ENCODE results near the gene IGSF9.

Gene IGSF9

GRCh38 chr1:159892944-159893343 is 52.5 kb downstream of the IGSF9 start:
- no peaks in the 10 kb centered on the region for H3K9me3 ChIP-seq (ENCODE audit: insufficient read depth, low read length)
- no peaks in the 10 kb centered on the region for H4K20me1 ChIP-seq (ENCODE audit: insufficient read depth, low read length)
- no peaks in the 10 kb centered on the region for H3K36me3 ChIP-seq (replicated peaks; ENCODE audit: low read depth, low read length)
- H3K4me3 ChIP-seq (ENCODE audit: low read length), result no peak overlapping the region
- H3K4me1 ChIP-seq (ENCODE audit: low read length), result peaks cover 37% of the 10 kb centered on the region
- peaks cover 19% of the 10 kb centered on the region; the same call in 1 of the 2 replicates for H3K27me3 ChIP-seq (ENCODE audit: low read depth, low read length)
- TF ChIP-seq CTCF (IDR thresholded peaks at IDR 0.05; ENCODE audit: low read depth, low read length), result peak; percentile 45
- TF ChIP-seq EZH2phosphoT487 (IDR thresholded peaks at IDR 0.05; ENCODE audit: low read depth), result no peak
- H3K79me2 ChIP-seq (ENCODE audit: low read length), result no peaks in the 10 kb centered on the region
- H3K4me2 ChIP-seq (ENCODE audit: low read length), result no peak overlapping the region
- H2AFZ ChIP-seq (ENCODE audit: low read depth, low read length), result no peak overlapping the region
- H3K27ac ChIP-seq (ENCODE audit: low read length), result no peak overlapping the region
- no peak overlapping the region for H3K9ac ChIP-seq (ENCODE audit: low read length)

- H3K9ac ChIP-seq (ENCODE audit: low read length), result no peak overlapping the region
- no peak overlapping the region for H3K4me3 ChIP-seq (ENCODE audit: low read length)
- no peaks in the 10 kb centered on the region for H4K20me1 ChIP-seq (ENCODE audit: insufficient read depth, low read length)
- H3K4me1 ChIP-seq (ENCODE audit: low read length), result peaks cover 41% of the 10 kb centered on the region
- H3K9me3 ChIP-seq (ENCODE audit: insufficient read depth, low read length), result no peaks in the 10 kb centered on the region
- peaks cover 19% of the 10 kb centered on the region; the same call in 1 of the 2 replicates for H3K27me3 ChIP-seq (ENCODE audit: low read depth, low read length)
- no peak overlapping the region for H2AFZ ChIP-seq (ENCODE audit: low read depth, low read length)
- H3K4me2 ChIP-seq (ENCODE audit: low read length), result no peak overlapping the region
- no peaks in the 10 kb centered on the region for H3K79me2 ChIP-seq (ENCODE audit: low read length)
- H3K36me3 ChIP-seq (replicated peaks; ENCODE audit: low read depth, low read length), result no peaks in the 10 kb centered on the region
- TF ChIP-seq EZH2phosphoT487 (IDR thresholded peaks at IDR 0.05; ENCODE audit: low read depth) (no peak), CTCF (IDR thresholded peaks at IDR 0.05; ENCODE audit: low read depth, low read length) (peak; percentile 100)
- no peak overlapping the region for H3K27ac ChIP-seq (ENCODE audit: low read length)
Measured at GRCh38 chr1:159891275-159892157, 53.9 kb downstream of the IGSF9 start.

GRCh38 chr1:159890390-159890789 is 55.0 kb downstream of the IGSF9 start:
- no peaks in the 10 kb centered on the region for H3K79me2 ChIP-seq (ENCODE audit: low read length)
- H3K36me3 ChIP-seq (replicated peaks; ENCODE audit: low read depth, low read length), result no peaks in the 10 kb centered on the region
- peak overlapping the region; percentile 50 for H3K4me3 ChIP-seq (ENCODE audit: low read length)
- H3K9ac ChIP-seq (ENCODE audit: low read length), result peak overlapping the region; percentile 48; the same call in 1 of the 2 replicates
- TF ChIP-seq CTCF (IDR thresholded peaks at IDR 0.05; ENCODE audit: low read depth, low read length) (no peak), EZH2phosphoT487 (IDR thresholded peaks at IDR 0.05; ENCODE audit: low read depth) (no peak)
- H3K27ac ChIP-seq (ENCODE audit: low read length), result peak overlapping the region; percentile 5; the same call in 1 of the 2 replicates
- H3K27me3 ChIP-seq (ENCODE audit: low read depth, low read length), result peaks cover 9% of the 10 kb centered on the region; the same call in 1 of the 2 replicates
- peak overlapping the region; percentile 83 for H3K4me2 ChIP-seq (ENCODE audit: low read length)
- no peaks in the 10 kb centered on the region for H4K20me1 ChIP-seq (ENCODE audit: insufficient read depth, low read length)
- no peak overlapping the region for H2AFZ ChIP-seq (ENCODE audit: low read depth, low read length)
- H3K9me3 ChIP-seq (ENCODE audit: insufficient read depth, low read length), result no peaks in the 10 kb centered on the region
- H3K4me1 ChIP-seq (ENCODE audit: low read length), result peaks cover 41% of the 10 kb centered on the region

- peak overlapping the region; percentile 50 for H3K4me3 ChIP-seq (ENCODE audit: low read length)
- H3K27ac ChIP-seq (ENCODE audit: low read length), result peak overlapping the region; percentile 54
- H4K20me1 ChIP-seq (ENCODE audit: insufficient read depth, low read length), result no peaks in the 10 kb centered on the region
- peaks cover 41% of the 10 kb centered on the region for H3K4me1 ChIP-seq (ENCODE audit: low read length)
- H3K4me2 ChIP-seq (ENCODE audit: low read length), result peak overlapping the region; percentile 83
- no peaks in the 10 kb centered on the region for H3K36me3 ChIP-seq (replicated peaks; ENCODE audit: low read depth, low read length)
- no peak for TF ChIP-seq CTCF (IDR thresholded peaks at IDR 0.05; ENCODE audit: low read depth, low read length)
- no peak for TF ChIP-seq EZH2phosphoT487 (IDR thresholded peaks at IDR 0.05; ENCODE audit: low read depth)
- peak overlapping the region; percentile 48; the same call in 1 of the 2 replicates for H3K9ac ChIP-seq (ENCODE audit: low read length)
- peaks cover 4% of the 10 kb centered on the region; the same call in 1 of the 2 replicates for H3K27me3 ChIP-seq (ENCODE audit: low read depth, low read length)
- H3K9me3 ChIP-seq (ENCODE audit: insufficient read depth, low read length), result no peaks in the 10 kb centered on the region
- H3K79me2 ChIP-seq (ENCODE audit: low read length), result no peaks in the 10 kb centered on the region
- no peak overlapping the region for H2AFZ ChIP-seq (ENCODE audit: low read depth, low read length)
Measured at GRCh38 chr1:159889821-159890252, 55.6 kb downstream of the IGSF9 start.
